Osteoblast (primary cell): ENCODE measurements around the gene SNX6. TPM values are rescaled to one million over a fixed set of nuclear protein-coding genes. Genes with fewer than 3 reads are reported as not detected.

ENCODE experiments used
- DNase-seq: peaks from one replicate; pipeline ENCODE4 v3.0.0; 2011; ENCODE audit warnings: low spot score, mixed read lengths; ENCODE audit not compliant: insufficient read length; ENCODE audit errors: missing footprints
- H2AFZ ChIP-seq: 2 replicates; pipeline ENCODE4 v1.6.0; 2011; ENCODE audit warnings: mild to moderate bottlenecking, low read length
- H3K27ac ChIP-seq: 2 replicates; pipeline ENCODE4 v1.5.1; 2011; ENCODE audit warnings: mild to moderate bottlenecking, low read depth, low read length, moderate library complexity
- H3K27me3 ChIP-seq: 2 replicates; pipeline ENCODE4 v1.6.0; 2012; ENCODE audit warnings: mild to moderate bottlenecking, control low read depth, inconsistent platforms, low read length, moderate library complexity; ENCODE audit not compliant: insufficient read depth
- H3K36me3 ChIP-seq: 2 replicates; pipeline ENCODE4 v1.5.1; 2011; ENCODE audit warnings: mild to moderate bottlenecking, low read length, control low read depth, moderate library complexity; ENCODE audit not compliant: insufficient read depth
- H3K4me1 ChIP-seq: 2 replicates; pipeline ENCODE4 v1.5.1; 2011; ENCODE audit warnings: mild to moderate bottlenecking, low read length, control low read depth, moderate library complexity; ENCODE audit not compliant: insufficient read depth
- H3K4me2 ChIP-seq: 2 replicates; pipeline ENCODE4 v1.6.0; 2011; ENCODE audit warnings: mild to moderate bottlenecking, low read length; ENCODE audit not compliant: insufficient read depth
- H3K4me3 ChIP-seq: fragments of 200-600 bp; sonication (generic); 3 replicates; pipeline ENCODE4 v1.5.1; 2012; ENCODE audit warnings: mild to moderate bottlenecking, low read length, inconsistent platforms; ENCODE audit not compliant: insufficient read depth
- H3K79me2 ChIP-seq: 2 replicates; pipeline ENCODE4 v1.6.0; 2012; ENCODE audit warnings: mild to moderate bottlenecking, low read length, control low read depth, inconsistent platforms; ENCODE audit not compliant: insufficient read depth
- H3K9me3 ChIP-seq: 2 replicates; pipeline ENCODE4 v1.5.1; 2011; ENCODE audit warnings: low read depth, low read length, control low read depth
- H4K20me1 ChIP-seq: 2 replicates; pipeline ENCODE4 v1.6.0; 2012; ENCODE audit warnings: mild to moderate bottlenecking, low read length, control low read depth; ENCODE audit not compliant: insufficient read depth
- CTCF ChIP-seq: IDR thresholded peaks from 2 replicates; pipeline ENCODE4 v1.5.1; 2011; ENCODE audit warnings: mild to moderate bottlenecking, low read depth, low read length, moderate library complexity; ENCODE audit errors: extremely low read depth
- total RNA-seq: library from RNA; depleted of rRNA; stranded (reverse); fragments of >200 nt; gene quantifications from 2 replicates; pipeline ENCODE4 v1.2.3, GENCODE V29; 2012

Gene SNX6
- total RNA-seq, 1 donor = 177 TPM

GRCh38 chr14:34592623-34593022 lies 37.3 kb downstream of the SNX6 start:
- Histone ChIP-seq H3K4me2 (no peak overlapping the region), H3K4me3 (no peak overlapping the region), H3K36me3 (peaks cover 87% of the 10 kb centered on the region), H3K4me1 (peaks cover 19% of the 10 kb centered on the region), H3K27me3 (no peaks in the 10 kb centered on the region), H3K79me2 (peaks cover 44% of the 10 kb centered on the region), H2AFZ (no peak overlapping the region), H3K9me3 (no peaks in the 10 kb centered on the region), H4K20me1 (no peaks in the 10 kb centered on the region), H3K27ac (no peak overlapping the region)
- DNase-seq = no peak
- TF ChIP-seq CTCF = no peak

GRCh38 chr14:34583525-34583924 lies 46.4 kb downstream of the SNX6 start:
- Histone ChIP-seq H3K27ac (no peak overlapping the region), H2AFZ (no peak overlapping the region), H3K4me2 (no peak overlapping the region), H3K27me3 (no peaks in the 10 kb centered on the region), H4K20me1 (no peaks in the 10 kb centered on the region), H3K79me2 (peaks cover 10% of the 10 kb centered on the region), H3K4me1 (peaks cover 5% of the 10 kb centered on the region), H3K9me3 (no peaks in the 10 kb centered on the region), H3K36me3 (peaks cover 70% of the 10 kb centered on the region), H3K4me3 (no peak overlapping the region)
- no peak for TF ChIP-seq CTCF
- DNase-seq = no peak

- Histone ChIP-seq H4K20me1 (no peaks in the 10 kb centered on the region), H3K9me3 (no peaks in the 10 kb centered on the region), H3K27ac (no peak overlapping the region), H2AFZ (no peak overlapping the region), H3K79me2 (peaks cover 9% of the 10 kb centered on the region), H3K36me3 (peaks cover 73% of the 10 kb centered on the region), H3K4me2 (no peak overlapping the region), H3K27me3 (no peaks in the 10 kb centered on the region), H3K4me1 (peaks cover 5% of the 10 kb centered on the region), H3K4me3 (no peak overlapping the region)
- no peak for TF ChIP-seq CTCF
- no peak for DNase-seq
Observed at GRCh38 chr14:34582117-34582680, 47.7 kb downstream of the SNX6 start.

- no peak for TF ChIP-seq CTCF
- no peak overlapping the region for H3K4me3 ChIP-seq
- no peak overlapping the region for H3K4me2 ChIP-seq
- peaks cover 72% of the 10 kb centered on the region for H3K36me3 ChIP-seq
- peak overlapping the region; percentile 24 for H3K27ac ChIP-seq
- no peak overlapping the region for H2AFZ ChIP-seq
- no peaks in the 10 kb centered on the region for H3K9me3 ChIP-seq
- no peak for DNase-seq
- H3K79me2 ChIP-seq = peaks cover 9% of the 10 kb centered on the region
- no peaks in the 10 kb centered on the region for H3K27me3 ChIP-seq
- no peaks in the 10 kb centered on the region for H4K20me1 ChIP-seq
- peaks cover 5% of the 10 kb centered on the region for H3K4me1 ChIP-seq
Observed at GRCh38 chr14:34580381-34580780, 49.6 kb downstream of the SNX6 start.
